Central memory CD4-positive, alpha-beta T cell (primary cell): Measurements from ENCODE around the gene TMEM134.
A peak's percentile ranks its signal among the peaks of the same experiment; 100 is the strongest.
"Not testable (repeated sequence)": the region's sequence is repeated elsewhere in the genome, so short reads cannot be mapped to it uniquely, and the experiment has no call there.

Experiments
- DNase-seq: peaks from one replicate; pipeline ENCODE4 v3.0.0; 2022
- total RNA-seq, 3 experiments: gene quantifications; one replicate each; lab custom pipeline; 2026; lab: John Stamatoyannopoulos, UW

TMEM134 gene
- 8.8 to 30.5 (median 23.3) reads per million in 3 experiments for total RNA-seq

GRCh38 chr11:67468759-67469507 lies at the start of gene TMEM134:
TSS of gene TMEM134 (minus strand) at chr11:67469251. CDS start at chr11:67469192, 59 bp downstream.
- DNase-seq = peak; percentile 85

- DNase-seq = no peak
Measured at GRCh38 chr11:67517784-67518552, 48.9 kb upstream of the TMEM134 start.

- DNase-seq = no peak
Measured at GRCh38 chr11:67516806-67517205, 47.8 kb upstream of the TMEM134 start.

GRCh38 chr11:67514116-67514515 lies 45.1 kb upstream of the TMEM134 start:
- DNase-seq = no peak

- not testable (repeated sequence) for DNase-seq
Measured at GRCh38 chr11:67511558-67511957, 42.5 kb upstream of the TMEM134 start.

- no peak for DNase-seq
Measured at GRCh38 chr11:67510023-67510345, 40.9 kb upstream of the TMEM134 start.

GRCh38 chr11:67508486-67509121 lies 39.6 kb upstream of the TMEM134 start:
- peak; percentile 98 for DNase-seq

- peak; percentile 95 for DNase-seq
Measured at GRCh38 chr11:67507864-67508485, 38.9 kb upstream of the TMEM134 start, which contains the start of gene CDK2AP2. TSS of gene CDK2AP2 (minus strand) at chr11:67508162. CDS start at chr11:67508082, 80 bp downstream.

GRCh38 chr11:67507242-67507863 lies 38.3 kb upstream of the TMEM134 start:
- no peak for DNase-seq

GRCh38 chr11:67506426-67507051 lies 37.5 kb upstream of the TMEM134 start:
- DNase-seq = no peak

GRCh38 chr11:67505605-67506396 lies 36.8 kb upstream of the TMEM134 start:
- peak; percentile 89 for DNase-seq

- peak; percentile 69 for DNase-seq
Measured at GRCh38 chr11:67504950-67505581, 36.0 kb upstream of the TMEM134 start, which contains the start of gene PITPNM1. TSS of gene PITPNM1 (minus strand) at chr11:67505363. CDS start at chr11:67504180, 1,183 bp downstream.

- peak; percentile 38 for DNase-seq
Measured at GRCh38 chr11:67504005-67504949, 35.2 kb upstream of the TMEM134 start.

GRCh38 chr11:67503119-67504004 lies 34.3 kb upstream of the TMEM134 start:
- DNase-seq = no peak

- DNase-seq = no peak
Measured at GRCh38 chr11:67502328-67502979, 33.4 kb upstream of the TMEM134 start.

GRCh38 chr11:67501854-67502253 lies 32.8 kb upstream of the TMEM134 start:
- DNase-seq = no peak

- no peak for DNase-seq
Measured at GRCh38 chr11:67500831-67501715, 32.0 kb upstream of the TMEM134 start.
